ENCODE results near the gene ZNF442. TPM values are rescaled to one million over a fixed set of nuclear protein-coding genes. Genes with fewer than 3 reads are reported as not detected.
"Not testable (repeated sequence)": the region's sequence is repeated elsewhere in the genome, so short reads cannot be mapped to it uniquely, and the experiment has no call there.

The ZNF442 gene
- polyA plus RNA-seq, 1 donor, result 1.9 TPM

GRCh38 chr19:12330340-12330739 lies 35.1 kb downstream of the ZNF442 start:
- no peak for DNase-seq

DNA sequence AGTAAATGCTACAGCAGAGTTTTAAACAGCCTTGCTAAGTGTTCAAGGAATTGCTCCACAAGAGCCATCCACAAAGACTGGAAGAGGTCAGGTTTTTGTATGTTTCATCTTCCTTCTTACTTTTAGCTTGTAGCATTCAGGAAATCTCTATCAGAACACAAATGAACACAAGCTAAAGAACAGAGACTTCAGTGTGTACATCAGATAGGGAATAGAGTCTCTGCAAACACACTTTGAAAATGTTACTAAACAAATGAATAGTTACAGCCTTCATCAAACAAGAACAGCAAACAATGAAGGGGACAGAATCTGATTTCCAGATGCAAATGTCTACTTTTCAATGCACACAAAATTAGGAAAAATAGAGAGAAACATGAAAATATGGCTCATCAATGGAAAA lies 39.8 kb downstream of the ZNF442 start:
- no peak for DNase-seq

DNA sequence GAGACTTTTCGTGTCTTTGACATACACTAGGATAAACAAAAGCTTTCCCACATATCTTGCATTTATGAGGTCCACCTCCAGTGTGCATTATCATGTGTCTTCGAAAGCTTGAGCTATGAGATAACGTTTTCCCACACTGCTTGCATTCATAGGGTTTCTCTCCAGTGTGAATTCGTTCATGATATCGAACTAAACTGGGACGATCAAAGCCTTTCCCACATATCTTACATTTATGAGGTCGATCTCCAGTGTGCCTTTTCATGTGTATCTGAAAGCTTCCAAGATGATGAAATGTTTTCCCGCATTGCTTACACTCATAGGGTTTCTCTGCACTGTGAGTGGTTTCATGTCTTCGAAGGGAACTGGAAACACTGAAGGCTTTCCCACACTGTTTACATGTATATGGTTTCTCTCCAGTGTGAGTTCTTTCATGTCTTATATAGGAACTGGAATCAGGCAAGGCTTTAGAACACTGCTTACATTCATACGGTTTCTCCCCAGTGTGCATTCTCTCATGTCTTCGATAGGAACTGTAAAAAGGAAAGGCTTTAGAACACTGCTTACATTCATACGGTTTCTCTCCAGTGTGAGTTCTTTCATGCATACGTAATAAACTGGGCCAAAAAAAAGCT lies 46.6 kb downstream of the ZNF442 start:
- no peak for DNase-seq

- no peak for DNase-seq
These were observed 50.9 kb downstream of the ZNF442 start for GRCh38 chr19:12314553-12314952.

DNA sequence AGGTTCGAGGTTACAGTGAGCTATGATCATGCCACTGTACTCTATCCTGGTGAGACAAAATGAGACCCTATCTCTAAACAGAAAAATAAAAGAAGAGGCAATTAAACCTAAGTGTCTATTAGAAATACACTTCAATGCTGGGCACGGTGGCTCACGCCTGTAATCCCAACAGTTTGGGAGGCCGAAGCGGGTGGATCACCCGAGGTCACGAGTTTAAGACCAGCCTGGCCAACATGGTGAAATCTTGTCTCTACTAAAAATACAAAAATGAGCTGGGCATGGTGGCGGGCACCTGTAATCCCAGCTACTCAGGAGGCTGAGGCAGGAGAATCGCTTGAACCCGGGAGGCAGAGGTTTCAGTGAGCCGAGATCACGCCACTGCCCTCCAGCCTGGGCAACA lies 56.6 kb downstream of the ZNF442 start:
- not testable (repeated sequence) for DNase-seq

Other genes starting within 250 kb of the ZNF442 start
- 2.7 TPM for gene ZNF20, start 225.3 kb downstream of the ZNF442 start, polyA plus RNA-seq (ENCODE audit: insufficient read length)
- 5.8 TPM for gene ZNF625, start 208.9 kb downstream of the ZNF442 start, polyA plus RNA-seq (ENCODE audit: insufficient read length)
- 7.3 TPM for gene ZNF136, start 202.6 kb downstream of the ZNF442 start, polyA plus RNA-seq (ENCODE audit: insufficient read length)
- gene ZNF44, start 70.8 kb downstream of the ZNF442 start, polyA plus RNA-seq (ENCODE audit: insufficient read length), result 9.0 TPM
- gene ZNF563, start 32.0 kb downstream of the ZNF442 start, polyA plus RNA-seq (ENCODE audit: insufficient read length), result 1.4 TPM
- 4.1 TPM for gene ZNF799, start 35.6 kb upstream of the ZNF442 start, polyA plus RNA-seq (ENCODE audit: insufficient read length)
- 2.7 TPM for gene ZNF443, start 75.3 kb upstream of the ZNF442 start, polyA plus RNA-seq (ENCODE audit: insufficient read length)
- gene ZNF709, start 119.1 kb upstream of the ZNF442 start, polyA plus RNA-seq (ENCODE audit: insufficient read length), result 3.5 TPM
- gene ZNF564, start 185.8 kb upstream of the ZNF442 start, polyA plus RNA-seq (ENCODE audit: insufficient read length), result 4.5 TPM
- 3.8 TPM for gene ZNF490, start 245.1 kb upstream of the ZNF442 start, polyA plus RNA-seq (ENCODE audit: insufficient read length)
- gene ZNF791, start 245.2 kb upstream of the ZNF442 start, polyA plus RNA-seq (ENCODE audit: insufficient read length), result 13.3 TPM

Data from hindlimb muscle (tissue), 1 donor.